ENCODE results near the gene ABCC5. TPM values are rescaled to one million over a fixed set of nuclear protein-coding genes. Genes with fewer than 3 reads are reported as not detected.

Gene ABCC5
- total RNA-seq, 1 donor, result 21.2 TPM

GRCh38 chr3:183875411-183875810 is 142.3 kb downstream of the ABCC5 start:
- H3K4me3 ChIP-seq (ENCODE audit: low read depth, low read length), result no peak overlapping the region
- no peak for TF ChIP-seq CTCF (IDR thresholded peaks at IDR 0.05; ENCODE audit: insufficient read depth, low read length)
- no peak for DNase-seq (ENCODE audit: low read depth)

- no peak for TF ChIP-seq CTCF (IDR thresholded peaks at IDR 0.05; ENCODE audit: insufficient read depth, low read length)
- no peak overlapping the region for H3K4me3 ChIP-seq (ENCODE audit: low read depth, low read length)
- DNase-seq (ENCODE audit: low read depth), result no peak
Measured at GRCh38 chr3:183873914-183874313, 143.8 kb downstream of the ABCC5 start.

- no peak for TF ChIP-seq CTCF (IDR thresholded peaks at IDR 0.05; ENCODE audit: insufficient read depth, low read length)
- H3K4me3 ChIP-seq (ENCODE audit: low read depth, low read length), result no peak overlapping the region
- DNase-seq (ENCODE audit: low read depth), result no peak
Measured at GRCh38 chr3:183871541-183871940, 146.1 kb downstream of the ABCC5 start.

GRCh38 chr3:183870563-183870962 is 147.1 kb downstream of the ABCC5 start:
- no peak for TF ChIP-seq CTCF (IDR thresholded peaks at IDR 0.05; ENCODE audit: insufficient read depth, low read length)
- no peak for DNase-seq (ENCODE audit: low read depth)
- no peak overlapping the region for H3K4me3 ChIP-seq (ENCODE audit: low read depth, low read length)

Small RNAs within 50 kb of the gene (small RNA-seq; reads per million reads assigned to genes)
- gene MIR4448, result not detected

Other genes with a start within 250 kb of the ABCC5 start
- gene MAP6D1, start 192.3 kb downstream of the ABCC5 start, total RNA-seq (ENCODE audit: low replicate concordance), result 1.4 and 6.0 TPM in 2 replicates
- 32.7 and 102 TPM in 2 replicates for gene PARL, start 133.0 kb downstream of the ABCC5 start, total RNA-seq (ENCODE audit: low replicate concordance)
- gene HTR3D, start 13.9 kb upstream of the ABCC5 start, total RNA-seq (ENCODE audit: low replicate concordance), result not detected in 2 replicates
- not detected in 2 replicates for gene HTR3C, start 35.2 kb upstream of the ABCC5 start, total RNA-seq (ENCODE audit: low replicate concordance)
- not detected in 2 replicates for gene HTR3E, start 79.2 kb upstream of the ABCC5 start, total RNA-seq (ENCODE audit: low replicate concordance)
- 18.4 and 28.1 TPM in 2 replicates for gene EIF2B5, start 117.5 kb upstream of the ABCC5 start, total RNA-seq (ENCODE audit: low replicate concordance)
- 28.2 and 66.8 TPM in 2 replicates for gene DVL3, start 137.5 kb upstream of the ABCC5 start, total RNA-seq (ENCODE audit: low replicate concordance)
- 364 and 380 TPM in 2 replicates for gene AP2M1, start 157.0 kb upstream of the ABCC5 start, total RNA-seq (ENCODE audit: low replicate concordance)
- gene ABCF3, start 168.3 kb upstream of the ABCC5 start, total RNA-seq (ENCODE audit: low replicate concordance), result 32.4 and 49.4 TPM in 2 replicates
- gene VWA5B2, start 211.7 kb upstream of the ABCC5 start, total RNA-seq (ENCODE audit: low replicate concordance), result 0.72 TPM in 1 of 2 replicates, not detected in the other
- 12.2 and 34.0 TPM in 2 replicates for gene ALG3, start 231.1 kb upstream of the ABCC5 start, total RNA-seq (ENCODE audit: low replicate concordance)
- gene EEF1AKMT4, start 231.8 kb upstream of the ABCC5 start, total RNA-seq (ENCODE audit: low replicate concordance), result 1.6 and 2.5 TPM in 2 replicates
- 0.09 and 0.41 TPM in 2 replicates for gene CAMK2N2, start 243.7 kb upstream of the ABCC5 start, total RNA-seq (ENCODE audit: low replicate concordance)